C4-2B (cell line): ENCODE measurements around the gene REXO1.

ENCODE experiments used
- H3K27ac ChIP-seq: fragments of 450-650 bp; 2 replicates; pipeline ENCODE4 v1.5.1; 2017
- ZFX ChIP-seq: fragments of 450-650 bp; IDR thresholded peaks from 2 replicates; pipeline ENCODE4 v1.6.1; 2017
- TF ChIP-seq, protein P1 (sequence below): fragments of 450-650 bp; conservative IDR thresholded peaks from 2 replicates; pipeline ENCODE4 v1.5.1; 2017; ENCODE audit warnings: mild to moderate bottlenecking

REXO1 gene

DNA sequence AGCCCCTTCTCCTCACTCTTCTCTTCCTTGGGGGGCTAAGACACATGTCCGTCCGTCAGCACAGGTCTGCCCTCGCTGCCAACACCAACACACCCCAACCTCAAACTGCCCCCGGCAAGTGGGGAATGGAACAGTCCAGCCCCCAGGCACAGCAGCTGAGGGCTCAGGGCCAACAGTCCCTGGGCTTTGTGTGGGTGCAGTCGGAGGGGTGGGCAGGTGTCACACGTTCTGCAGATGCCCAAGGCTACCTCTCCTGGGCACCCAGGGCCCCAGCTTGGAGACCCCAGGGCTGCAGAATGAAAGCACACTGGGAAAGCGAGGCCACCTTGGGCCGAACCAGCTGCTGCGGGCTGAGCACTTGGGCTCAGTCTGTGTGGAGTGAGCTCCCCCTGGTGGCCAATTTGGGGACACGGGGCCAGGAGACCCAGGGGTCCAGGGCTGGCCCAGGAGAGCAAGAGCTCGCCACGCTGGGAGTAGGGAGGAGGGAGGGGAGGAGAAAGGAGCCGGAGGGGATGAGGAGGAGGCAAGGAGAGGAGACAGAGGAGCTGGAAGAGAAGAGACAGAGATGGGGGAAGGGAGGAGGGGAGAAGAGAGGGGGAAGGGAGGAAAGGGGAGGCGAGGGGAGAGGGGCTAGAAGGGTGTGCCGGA lies 22.2 kb downstream of the REXO1 start:
- TF ChIP-seq, protein P1, sequence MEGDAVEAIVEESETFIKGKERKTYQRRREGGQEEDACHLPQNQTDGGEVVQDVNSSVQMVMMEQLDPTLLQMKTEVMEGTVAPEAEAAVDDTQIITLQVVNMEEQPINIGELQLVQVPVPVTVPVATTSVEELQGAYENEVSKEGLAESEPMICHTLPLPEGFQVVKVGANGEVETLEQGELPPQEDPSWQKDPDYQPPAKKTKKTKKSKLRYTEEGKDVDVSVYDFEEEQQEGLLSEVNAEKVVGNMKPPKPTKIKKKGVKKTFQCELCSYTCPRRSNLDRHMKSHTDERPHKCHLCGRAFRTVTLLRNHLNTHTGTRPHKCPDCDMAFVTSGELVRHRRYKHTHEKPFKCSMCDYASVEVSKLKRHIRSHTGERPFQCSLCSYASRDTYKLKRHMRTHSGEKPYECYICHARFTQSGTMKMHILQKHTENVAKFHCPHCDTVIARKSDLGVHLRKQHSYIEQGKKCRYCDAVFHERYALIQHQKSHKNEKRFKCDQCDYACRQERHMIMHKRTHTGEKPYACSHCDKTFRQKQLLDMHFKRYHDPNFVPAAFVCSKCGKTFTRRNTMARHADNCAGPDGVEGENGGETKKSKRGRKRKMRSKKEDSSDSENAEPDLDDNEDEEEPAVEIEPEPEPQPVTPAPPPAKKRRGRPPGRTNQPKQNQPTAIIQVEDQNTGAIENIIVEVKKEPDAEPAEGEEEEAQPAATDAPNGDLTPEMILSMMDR = peak; percentile 98
- no peak for TF ChIP-seq ZFX
- peak overlapping the region; percentile 32 for H3K27ac ChIP-seq

DNA sequence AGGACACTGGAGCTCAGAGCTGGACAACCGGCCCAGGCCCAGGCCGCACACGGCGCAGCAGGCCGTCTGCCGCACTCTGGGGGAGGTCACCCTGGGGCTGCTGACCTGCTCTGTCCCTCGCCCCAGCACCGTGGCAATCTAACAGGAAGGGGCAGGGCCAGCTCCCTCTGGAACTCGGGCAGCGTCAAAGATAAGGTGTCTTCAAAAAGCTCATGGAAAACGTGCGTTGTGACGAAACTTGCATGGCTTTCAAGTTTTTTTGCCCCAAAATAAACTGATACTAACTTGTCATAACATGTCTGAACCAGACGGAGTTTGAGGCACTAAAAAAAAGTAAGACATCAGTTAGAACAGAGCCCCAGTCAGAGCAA lies 24.0 kb downstream of the REXO1 start:
- no peak overlapping the region for H3K27ac ChIP-seq
- no peak for TF ChIP-seq ZFX

DNA sequence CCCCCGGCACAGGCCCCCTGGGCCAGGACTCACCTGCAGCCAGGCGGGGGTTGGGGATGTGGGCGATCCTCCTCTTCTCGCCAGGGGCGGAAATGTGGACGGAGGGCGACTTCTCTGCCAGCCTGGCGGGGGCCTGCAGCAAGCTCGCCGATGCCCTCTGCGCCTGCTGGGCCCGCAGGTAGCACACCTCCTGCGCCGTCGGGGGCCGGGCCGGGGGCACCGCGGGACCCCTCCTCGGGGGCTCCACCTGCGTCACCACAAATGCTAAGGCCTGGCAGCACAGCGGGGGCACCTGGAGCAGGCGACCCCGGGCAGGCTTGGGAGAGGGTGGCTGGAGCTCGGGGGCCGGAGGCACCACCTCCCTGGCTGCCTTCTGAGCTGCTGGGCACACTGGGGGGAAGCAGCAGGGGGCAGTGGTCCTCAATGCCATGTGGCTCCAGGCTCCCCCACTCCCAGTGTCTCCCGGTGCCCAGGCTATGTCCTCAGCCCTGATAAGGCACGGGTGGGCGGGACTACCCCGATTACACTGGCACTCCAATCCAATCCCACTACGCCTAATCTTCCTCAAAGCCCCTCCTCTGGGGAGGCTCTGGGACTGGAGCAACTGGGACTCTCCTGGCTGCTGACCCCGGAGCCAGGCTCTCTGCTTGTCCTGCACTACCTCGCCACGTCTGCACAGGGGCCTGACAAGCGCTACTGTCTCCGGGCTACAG lies 24.6 kb downstream of the REXO1 start:
- TF ChIP-seq, protein P1 = no peak
- no peak for TF ChIP-seq ZFX

DNA sequence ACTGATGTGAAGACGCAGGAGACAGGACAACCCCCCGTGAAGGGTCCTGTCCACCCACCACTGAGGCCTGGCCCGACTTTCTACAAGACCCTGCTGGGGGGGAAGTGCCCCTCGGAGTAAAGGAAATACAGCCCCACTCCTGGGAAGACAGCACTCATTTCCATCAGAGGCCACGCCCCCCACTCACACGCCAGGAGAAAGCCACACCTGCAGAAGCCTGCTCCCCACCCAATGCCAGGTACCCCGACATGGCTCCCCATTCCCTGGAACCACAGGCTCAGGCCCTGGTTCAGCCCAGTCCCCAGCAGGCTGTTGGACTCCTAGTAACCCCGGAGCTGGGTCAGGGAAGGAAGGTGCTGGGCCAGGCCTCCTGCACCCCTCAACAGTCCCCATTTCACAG lies 25.3 kb downstream of the REXO1 start:
- no peak for TF ChIP-seq ZFX
- TF ChIP-seq, protein P1 = no peak
- no peak overlapping the region for H3K27ac ChIP-seq

More for the DNA sequence above, 24.6 kb downstream of the REXO1 start:
- no peak overlapping the region for H3K27ac ChIP-seq

DNA sequence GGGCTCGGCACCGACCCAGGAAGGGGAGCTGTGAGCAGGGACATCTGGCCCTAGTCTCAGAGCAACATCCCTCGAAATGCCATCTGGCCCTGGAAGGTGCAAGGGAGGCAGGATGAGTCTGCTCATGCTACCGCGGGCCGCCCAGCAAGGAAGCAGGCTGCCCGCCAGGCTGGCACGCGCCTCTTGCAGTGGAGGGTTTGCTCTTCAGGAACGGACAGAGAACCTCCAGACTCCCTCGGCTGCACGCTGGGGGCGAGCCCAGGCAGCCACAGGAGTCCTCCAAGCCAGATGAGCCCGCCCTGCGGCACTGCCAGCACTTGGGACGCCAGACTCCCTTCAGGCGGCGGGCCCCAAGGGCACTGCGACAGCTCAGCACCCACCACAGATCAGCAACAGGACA lies 26.1 kb downstream of the REXO1 start:
- H3K27ac ChIP-seq = no peak overlapping the region
- TF ChIP-seq, protein P1 = no peak
- no peak for TF ChIP-seq ZFX

DNA sequence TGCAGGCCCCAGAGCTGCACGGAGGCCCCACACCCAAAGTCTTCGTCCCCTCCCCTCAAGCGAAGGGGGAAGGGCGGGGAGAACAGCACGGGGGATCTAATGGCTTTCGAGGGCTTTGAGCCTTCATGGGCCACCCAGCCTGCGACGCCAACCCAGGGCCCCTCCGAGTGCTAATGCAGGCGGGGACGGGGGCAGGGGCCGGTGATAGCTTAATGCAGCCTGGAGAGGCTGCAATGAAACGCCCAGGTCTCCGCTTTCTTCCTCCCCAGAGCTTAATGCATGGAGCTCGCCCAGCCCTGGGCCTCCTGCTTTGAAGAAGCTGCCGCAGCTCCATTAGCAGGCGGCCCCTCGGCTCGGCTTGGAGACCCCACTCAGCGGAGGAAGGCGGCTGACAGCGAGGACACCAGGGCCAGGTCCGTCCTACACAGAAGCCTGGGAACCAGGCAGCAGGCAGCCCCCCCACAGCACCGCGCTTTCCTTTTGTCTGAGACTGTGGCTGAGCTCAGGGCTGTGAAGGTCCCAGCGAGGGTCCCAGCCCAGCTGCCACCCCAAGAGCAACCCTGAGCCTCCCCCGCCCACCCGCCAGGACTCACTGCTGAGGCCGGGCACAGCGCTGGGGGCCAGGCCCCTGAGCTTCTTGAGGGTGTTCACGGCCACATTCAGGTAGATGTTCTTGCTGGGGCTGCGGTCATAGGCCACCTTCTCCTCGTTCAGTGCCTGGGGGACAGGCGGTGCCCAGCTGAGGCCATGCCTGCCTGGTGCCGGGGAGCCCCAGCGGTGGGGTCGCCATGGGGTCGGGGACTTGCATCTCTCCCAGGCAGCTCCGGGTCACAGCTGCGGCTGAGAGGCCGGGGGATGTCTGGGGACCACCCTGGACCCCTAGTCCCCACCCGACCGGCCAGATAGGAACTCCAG lies 28.7 kb downstream of the REXO1 start:
- TF ChIP-seq, protein P1 = no peak
- TF ChIP-seq ZFX = no peak
- no peak overlapping the region for H3K27ac ChIP-seq

DNA sequence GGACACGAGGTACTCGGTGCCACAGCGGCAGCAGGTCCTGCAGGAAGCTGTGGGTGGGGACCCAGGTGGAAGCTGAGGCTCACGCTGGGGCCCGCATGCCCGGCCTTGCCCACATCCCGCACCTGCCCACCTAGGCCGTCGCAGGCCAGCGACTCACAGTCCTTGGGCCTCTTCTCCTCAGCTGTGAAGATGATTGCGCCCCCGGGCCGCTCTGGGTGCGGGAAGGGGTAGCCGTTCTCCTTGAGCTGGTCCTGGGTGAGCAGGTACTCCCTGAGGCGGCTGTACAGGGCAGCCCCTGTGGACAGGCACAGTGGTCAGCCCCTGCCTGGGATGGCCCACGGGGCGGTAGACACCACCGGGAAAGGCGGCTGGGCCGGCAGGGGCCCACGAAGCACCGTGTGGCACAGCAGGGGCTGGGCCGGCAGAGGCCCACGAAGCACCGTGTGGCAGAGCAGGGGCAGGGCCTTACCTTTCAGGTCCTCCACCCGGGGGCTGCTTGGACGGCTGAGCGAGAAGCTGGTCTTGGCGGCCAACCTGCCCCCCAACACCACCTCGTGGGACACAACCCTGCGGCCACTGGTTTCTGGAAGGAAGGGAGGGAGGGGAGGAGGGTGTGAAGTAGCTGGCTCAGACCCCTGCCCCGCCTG lies 29.6 kb downstream of the REXO1 start:
- no peak overlapping the region for H3K27ac ChIP-seq

More for the DNA sequence above, 29.6 kb downstream of the REXO1 start:
- no peak for TF ChIP-seq ZFX
- TF ChIP-seq, protein P1 = no peak
